ENCODE data around the gene ATCAY.

ATCAY gene

GRCh38 chr19:3898426-3898825 is 17.9 kb downstream of the ATCAY start:
- H3K4me2 ChIP-seq (ENCODE audit: low read length) = no peak overlapping the region
- no peaks in the 10 kb centered on the region for H4K20me1 ChIP-seq (ENCODE audit: control insufficient read depth, insufficient read depth, low read depth, low read length)
- H3F3A ChIP-seq (ENCODE audit: control insufficient read depth, insufficient read depth) = no peaks in the 10 kb centered on the region
- no peaks in the 10 kb centered on the region for H3K9me3 ChIP-seq (ENCODE audit: control insufficient read depth, insufficient read depth, low read length)
- no peaks in the 10 kb centered on the region for H3K36me3 ChIP-seq (ENCODE audit: control insufficient read depth, low read length)
- H3K9me2 ChIP-seq (replicated peaks; ENCODE audit: control insufficient read depth, low read length) = no peaks in the 10 kb centered on the region
- H3K27me3 ChIP-seq (ENCODE audit: control insufficient read depth, low read length) = no peaks in the 10 kb centered on the region
- TF ChIP-seq EZH2phosphoT487 (IDR thresholded peaks at IDR 0.05; ENCODE audit: borderline replicate concordance, low read length) = no peak
- TF ChIP-seq CTCF (IDR thresholded peaks at IDR 0.05; ENCODE audit: low read depth, low read length, poor library complexity, severe bottlenecking) = no peak
- no peaks in the 10 kb centered on the region for H3K79me2 ChIP-seq (ENCODE audit: control insufficient read depth, low read length)
- H3K4me1 ChIP-seq (ENCODE audit: control insufficient read depth, low read length) = no peaks in the 10 kb centered on the region
- no peak overlapping the region for H3K4me3 ChIP-seq (ENCODE audit: low read length)
- H3K27ac ChIP-seq (ENCODE audit: low read depth, low read length) = no peak overlapping the region

- Histone ChIP-seq H3K9me2 (replicated peaks; ENCODE audit: control insufficient read depth, low read length) (no peaks in the 10 kb centered on the region), H3K79me2 (ENCODE audit: control insufficient read depth, low read length) (no peaks in the 10 kb centered on the region), H3K9me3 (ENCODE audit: control insufficient read depth, insufficient read depth, low read length) (no peaks in the 10 kb centered on the region), H3K4me2 (ENCODE audit: low read length) (no peak overlapping the region), H3K36me3 (ENCODE audit: control insufficient read depth, low read length) (no peaks in the 10 kb centered on the region), H3K27ac (ENCODE audit: low read depth, low read length) (no peak overlapping the region), H3K4me3 (ENCODE audit: low read length) (no peak overlapping the region), H4K20me1 (ENCODE audit: control insufficient read depth, insufficient read depth, low read depth, low read length) (no peaks in the 10 kb centered on the region), H3F3A (ENCODE audit: control insufficient read depth, insufficient read depth) (no peaks in the 10 kb centered on the region), H3K4me1 (ENCODE audit: control insufficient read depth, low read length) (no peaks in the 10 kb centered on the region), H3K27me3 (ENCODE audit: control insufficient read depth, low read length) (no peaks in the 10 kb centered on the region)
- TF ChIP-seq EZH2phosphoT487 (IDR thresholded peaks at IDR 0.05; ENCODE audit: borderline replicate concordance, low read length) (no peak), CTCF (IDR thresholded peaks at IDR 0.05; ENCODE audit: low read depth, low read length, poor library complexity, severe bottlenecking) (no peak)
Observed at GRCh38 chr19:3899531-3900294, 19.2 kb downstream of the ATCAY start.

GRCh38 chr19:3902317-3902973 is 22.0 kb downstream of the ATCAY start:
- no peak for TF ChIP-seq CTCF (IDR thresholded peaks at IDR 0.05; ENCODE audit: low read depth, low read length, poor library complexity, severe bottlenecking)
- TF ChIP-seq EZH2phosphoT487 (IDR thresholded peaks at IDR 0.05; ENCODE audit: borderline replicate concordance, low read length) = no peak
- Histone ChIP-seq H3K4me3 (ENCODE audit: low read length) (no peak overlapping the region), H3K27ac (ENCODE audit: low read depth, low read length) (no peak overlapping the region), H3K9me2 (replicated peaks; ENCODE audit: control insufficient read depth, low read length) (no peaks in the 10 kb centered on the region), H3K4me1 (ENCODE audit: control insufficient read depth, low read length) (no peaks in the 10 kb centered on the region), H3K9me3 (ENCODE audit: control insufficient read depth, insufficient read depth, low read length) (no peaks in the 10 kb centered on the region), H4K20me1 (ENCODE audit: control insufficient read depth, insufficient read depth, low read depth, low read length) (no peaks in the 10 kb centered on the region), H3F3A (ENCODE audit: control insufficient read depth, insufficient read depth) (no peaks in the 10 kb centered on the region), H3K36me3 (ENCODE audit: control insufficient read depth, low read length) (no peaks in the 10 kb centered on the region), H3K79me2 (ENCODE audit: control insufficient read depth, low read length) (no peaks in the 10 kb centered on the region), H3K27me3 (ENCODE audit: control insufficient read depth, low read length) (no peaks in the 10 kb centered on the region), H3K4me2 (ENCODE audit: low read length) (no peak overlapping the region)

All from DOHH2 (cell line).